Measurements from ENCODE around the gene MPG.

The MPG gene

GRCh38 chr16:125011-125410, 47.0 kb downstream of the MPG start:
- Histone ChIP-seq H3K27me3 (ENCODE audit: insufficient read depth, low read depth) (no peaks in the 10 kb centered on the region), H3K79me2 (ENCODE audit: insufficient read depth, low read depth) (no peaks in the 10 kb centered on the region)
- no peak for TF ChIP-seq CTCF (conservative IDR thresholded peaks at IDR 0.05; ENCODE audit: low read depth, low read length)

GRCh38 chr16:129075-129474, 51.0 kb downstream of the MPG start:
- Histone ChIP-seq H2AFZ (ENCODE audit: low read depth) (no peak overlapping the region), H3K27me3 (ENCODE audit: insufficient read depth, low read depth) (no peaks in the 10 kb centered on the region), H4K20me1 (ENCODE audit: insufficient read depth) (no peaks in the 10 kb centered on the region; the same call in 1 of the 2 replicates), H3K9ac (no peak overlapping the region), H3K4me2 (no peak overlapping the region), H3K4me3 (IDR thresholded peaks at IDR 0.05; ENCODE audit: insufficient read depth, low read depth, low read length) (no peak overlapping the region), H3K79me2 (ENCODE audit: insufficient read depth, low read depth) (no peaks in the 10 kb centered on the region), H3K4me1 (ENCODE audit: low read depth, poor library complexity, severe bottlenecking) (no peaks in the 10 kb centered on the region), H3K36me3 (ENCODE audit: insufficient read depth) (no peaks in the 10 kb centered on the region), H3K27ac (no peak overlapping the region)
- TF ChIP-seq CTCF (conservative IDR thresholded peaks at IDR 0.05; ENCODE audit: low read depth, low read length) = no peak

More at GRCh38 chr16:125011-125410, 47.0 kb downstream of the MPG start:
- no peak overlapping the region for H3K9ac ChIP-seq
- H2AFZ ChIP-seq (ENCODE audit: low read depth) = no peak overlapping the region
- no peak overlapping the region for H3K4me2 ChIP-seq
- H3K4me1 ChIP-seq (ENCODE audit: low read depth, poor library complexity, severe bottlenecking) = no peaks in the 10 kb centered on the region
- no peaks in the 10 kb centered on the region for H3K36me3 ChIP-seq (ENCODE audit: insufficient read depth)
- no peak overlapping the region for H3K4me3 ChIP-seq (IDR thresholded peaks at IDR 0.05; ENCODE audit: insufficient read depth, low read depth, low read length)
- H4K20me1 ChIP-seq (ENCODE audit: insufficient read depth) = peaks cover 3% of the 10 kb centered on the region
- H3K27ac ChIP-seq = no peak overlapping the region

GRCh38 chr16:130533-131173, 52.6 kb downstream of the MPG start:
- H3K27ac ChIP-seq = no peak overlapping the region
- no peak overlapping the region for H3K4me3 ChIP-seq (IDR thresholded peaks at IDR 0.05; ENCODE audit: insufficient read depth, low read depth, low read length)
- H3K27me3 ChIP-seq (ENCODE audit: insufficient read depth, low read depth) = no peaks in the 10 kb centered on the region
- no peaks in the 10 kb centered on the region; the same call in 1 of the 2 replicates for H4K20me1 ChIP-seq (ENCODE audit: insufficient read depth)
- peaks cover 4% of the 10 kb centered on the region; the same call in 1 of the 2 replicates for H3K79me2 ChIP-seq (ENCODE audit: insufficient read depth, low read depth)
- no peak overlapping the region for H3K4me2 ChIP-seq
- H3K9ac ChIP-seq = no peak overlapping the region
- TF ChIP-seq CTCF (conservative IDR thresholded peaks at IDR 0.05; ENCODE audit: low read depth, low read length) = no peak
- no peaks in the 10 kb centered on the region for H3K4me1 ChIP-seq (ENCODE audit: low read depth, poor library complexity, severe bottlenecking)
- H2AFZ ChIP-seq (ENCODE audit: low read depth) = no peak overlapping the region
- no peaks in the 10 kb centered on the region for H3K36me3 ChIP-seq (ENCODE audit: insufficient read depth)

- Histone ChIP-seq H3K79me2 (ENCODE audit: insufficient read depth, low read depth) (peaks cover 7% of the 10 kb centered on the region; the same call in 1 of the 2 replicates), H3K27ac (no peak overlapping the region), H4K20me1 (ENCODE audit: insufficient read depth) (no peaks in the 10 kb centered on the region), H2AFZ (ENCODE audit: low read depth) (no peak overlapping the region), H3K36me3 (ENCODE audit: insufficient read depth) (no peaks in the 10 kb centered on the region), H3K4me1 (ENCODE audit: low read depth, poor library complexity, severe bottlenecking) (no peaks in the 10 kb centered on the region), H3K4me2 (no peak overlapping the region), H3K4me3 (IDR thresholded peaks at IDR 0.05; ENCODE audit: insufficient read depth, low read depth, low read length) (no peak overlapping the region), H3K27me3 (ENCODE audit: insufficient read depth, low read depth) (no peaks in the 10 kb centered on the region), H3K9ac (no peak overlapping the region)
- TF ChIP-seq CTCF (conservative IDR thresholded peaks at IDR 0.05; ENCODE audit: low read depth, low read length) = no peak
Measured at GRCh38 chr16:132120-132519, 54.1 kb downstream of the MPG start.

All from KMS-11 (cell line).